GM19025 (cell line): ENCODE results near the gene N4BP2L2.

Experiments
- ATAC-seq: cut with Tn5 transposase; IDR thresholded peaks from one replicate; pipeline ENCODE4 v1.9.1; 2021; ENCODE audit warnings: mild to moderate bottlenecking, low read depth, moderate library complexity; ENCODE audit not compliant: unreplicated experiment

N4BP2L2 gene

DNA sequence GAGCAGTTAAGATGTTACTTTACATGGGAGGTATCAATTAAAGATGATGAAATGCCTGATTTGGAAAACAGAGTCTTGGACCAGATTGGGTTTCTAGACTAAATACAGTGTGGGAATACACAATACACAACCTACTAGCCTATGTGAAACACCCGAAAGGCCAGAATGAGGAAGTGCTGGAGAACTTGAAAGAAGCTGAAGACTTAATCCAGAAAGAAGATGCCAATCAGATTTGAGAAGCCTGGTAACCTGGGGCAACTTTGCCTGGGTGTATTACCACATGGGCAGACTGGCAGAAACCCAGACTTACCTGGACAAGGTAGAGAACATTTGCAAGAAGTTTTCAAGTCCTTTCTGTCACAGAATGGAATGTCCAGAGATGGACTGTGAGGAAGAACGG lies 153.9 kb downstream of the N4BP2L2 start:
- no peak for ATAC-seq

DNA sequence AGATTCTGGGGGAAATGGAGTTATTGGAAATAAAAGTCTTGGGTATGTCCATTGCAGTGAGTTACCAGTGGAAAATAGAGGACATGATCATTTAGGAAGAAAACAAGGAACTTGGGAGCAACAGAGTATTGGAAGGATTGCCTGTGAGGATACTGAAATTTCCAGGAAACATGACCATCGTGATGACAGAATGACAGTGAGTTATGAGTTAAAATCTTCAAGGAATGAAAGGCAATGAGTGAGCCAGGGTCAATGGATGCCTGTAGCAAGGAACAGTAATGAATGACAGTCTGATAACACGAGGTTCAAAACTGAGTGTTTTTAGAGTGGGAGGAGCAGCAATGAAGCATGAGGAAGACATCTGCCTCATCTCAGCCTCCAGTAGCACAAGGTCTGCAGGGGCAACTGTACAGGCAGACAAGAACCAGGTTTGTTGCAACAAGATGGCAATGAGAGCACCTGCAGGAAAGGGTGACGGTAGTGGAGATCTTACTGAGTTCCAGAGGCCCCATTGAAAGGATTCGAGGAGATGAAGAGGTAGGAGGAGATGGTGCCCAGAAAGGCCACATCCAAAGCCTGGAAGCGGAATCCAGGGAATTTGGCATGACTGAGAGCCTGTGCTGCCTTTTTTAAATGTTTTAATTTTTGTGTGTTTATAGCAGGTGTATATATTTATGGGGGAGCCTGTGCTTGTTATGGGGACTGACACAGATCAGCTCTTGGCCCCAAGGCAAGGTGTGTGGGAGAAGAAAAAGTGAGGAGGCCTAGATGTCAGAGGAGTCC lies 154.6 kb downstream of the N4BP2L2 start:
- no peak for ATAC-seq
